GM12878 (cell line): Measurements from ENCODE around the gene NKAIN2. TPM values are rescaled to one million over a fixed set of nuclear protein-coding genes. Genes with fewer than 3 reads are reported as not detected.

Source experiments
- ATAC-seq: fragments of 200-7000 bp; cut with Tn5 transposase; 3 replicates; pipeline ENCODE4 v1.9.1; 2020; ENCODE audit warnings: mild to moderate bottlenecking, moderate library complexity
- BruUV-seq: library from RNA; stranded (reverse); fragments of 400-500 nt; replicated peaks from 2 replicates; lab custom pipeline; 2021; lab: Mats Ljungman, UMichigan
- CTCF ChIA-PET: fragments of 300-600 bp; sonication (Branson Sonifier 250); formaldehyde crosslinking; extraction: SDS; loops from one replicate; lab custom pipeline; 2021; ENCODE audit warnings: inconsistent platforms; lab: Yijun Ruan, JAX
- POLR2A ChIA-PET: fragments of 350-600 bp; formaldehyde crosslinking; extraction: SDS; loops from one replicate; lab custom pipeline; 2021; ENCODE audit warnings: inconsistent platforms; lab: Charles Lee
- RAD21 ChIA-PET: fragments of 300-600 bp; sonication (Branson Sonifier 250); formaldehyde crosslinking; loops from one replicate; lab custom pipeline; 2023; ENCODE audit warnings: antibody characterized with exemption; ENCODE audit not compliant: unreplicated experiment; lab: Charles Lee
- SMC1A ChIA-PET: fragments of 300-600 bp; sonication (Branson Sonifier 250); formaldehyde crosslinking; loops from one replicate; lab custom pipeline; 2023; ENCODE audit not compliant: unreplicated experiment, uncharacterized antibody; lab: Charles Lee
- DNase-seq: peaks from one replicate; pipeline ENCODE4 v3.0.0-alpha.2; 2011; ENCODE audit warnings: low read depth, low spot score
- FAIRE-seq: peaks from 3 replicates; lab custom pipeline; 2011; peaks lifted over from hg19 to GRCh38; lab: Jason Lieb, UNC
- H2AFZ ChIP-seq: 2 replicates; pipeline ENCODE4 v1.6.0; 2011; ENCODE audit warnings: low read depth, low read length, control low read depth; ENCODE audit not compliant: control insufficient read depth
- H3K27ac ChIP-seq: 2 replicates; pipeline ENCODE4 v1.5.1; 2011; ENCODE audit warnings: control low read depth; ENCODE audit not compliant: control insufficient read depth, insufficient read depth
- H3K27me3 ChIP-seq, 2 experiments: replicated peaks in 1 of 2; 2 replicates each; pipeline versions ENCODE4 v1.6.0 to v1.6.1; 2011; ENCODE audit warnings: low read length in 1 of 2; ENCODE audit not compliant: control insufficient read depth in 2 of 2, insufficient read depth in 2 of 2
- H3K36me3 ChIP-seq, 2 experiments: 2 replicates each; pipeline ENCODE4 v1.5.1; 2011; ENCODE audit warnings: low read length in 1 of 2; ENCODE audit not compliant: control insufficient read depth in 2 of 2, insufficient read depth in 2 of 2
- H3K4me1 ChIP-seq: 2 replicates; pipeline ENCODE4 v1.6.1; 2011; ENCODE audit warnings: mild to moderate bottlenecking, low read length, moderate library complexity, mixed read lengths; ENCODE audit not compliant: control insufficient read depth, insufficient read depth
- H3K4me2 ChIP-seq: 2 replicates; pipeline ENCODE4 v1.6.0; 2011; ENCODE audit warnings: control low read depth; ENCODE audit not compliant: control insufficient read depth, insufficient read depth
- H3K4me3 ChIP-seq: fragments of 200-600 bp; sonication (generic); 2 replicates; pipeline ENCODE4 v1.5.1; 2016
- H3K79me2 ChIP-seq: 2 replicates; pipeline ENCODE4 v1.6.0; 2011; ENCODE audit warnings: low read length; ENCODE audit not compliant: control insufficient read depth, insufficient read depth
- H3K9ac ChIP-seq: 2 replicates; pipeline ENCODE4 v1.8.0; 2011; ENCODE audit warnings: low read length, control low read depth, mixed read lengths; ENCODE audit not compliant: control insufficient read depth, insufficient read depth
- H3K9me3 ChIP-seq: replicated peaks from 3 replicates; pipeline ENCODE4 v1.5.1; 2011; ENCODE audit warnings: mild to moderate bottlenecking, low read length; ENCODE audit not compliant: control insufficient read depth, insufficient read depth
- H4K20me1 ChIP-seq: 2 replicates; pipeline ENCODE4 v1.6.0; 2011; ENCODE audit not compliant: control insufficient read depth, insufficient read depth
- CHD4 ChIP-seq: fragments of 200-600 bp; sonication (generic); IDR thresholded peaks from 2 replicates; pipeline ENCODE4 v1.6.1; 2016; ENCODE audit warnings: mild to moderate bottlenecking
- CREM ChIP-seq: IDR thresholded peaks from 2 replicates; pipeline ENCODE4 v1.6.1; 2014; ENCODE audit warnings: antibody characterized with exemption, low read depth
- E2F8 ChIP-seq: fragments of 450-650 bp; IDR thresholded peaks from 2 replicates; pipeline ENCODE4 v1.6.1; 2018; ENCODE audit warnings: mild to moderate bottlenecking, low read depth, moderate library complexity; ENCODE audit not compliant: partially characterized antibody
- ELK1 ChIP-seq: IDR thresholded peaks from 2 replicates; pipeline ENCODE4 v1.6.1; 2012; ENCODE audit warnings: low read depth, low read length, improper control_type of control experiment
- ETV6 ChIP-seq, 2 experiments: fragments of 450-650 bp in 1 of 2; IDR thresholded peaks in 1 of 2; conservative IDR thresholded peaks in 1 of 2; 2 replicates each; pipeline ENCODE4 v1.6.1; 2014; ENCODE audit warnings: antibody characterized with exemption in 1 of 2, borderline replicate concordance in 1 of 2, low read depth in 1 of 2, mild to moderate bottlenecking in 1 of 2, moderate library complexity in 1 of 2
- FOXK2 ChIP-seq: fragments of 450-650 bp; IDR thresholded peaks from 2 replicates; pipeline ENCODE4 v1.6.1; 2017; ENCODE audit warnings: mild to moderate bottlenecking, moderate library complexity
- GABPA ChIP-seq: IDR thresholded peaks from 2 replicates; pipeline ENCODE4 v1.6.1; 2014; ENCODE audit warnings: antibody characterized with exemption, low read depth, mild to moderate bottlenecking, inconsistent platforms
- IKZF2 ChIP-seq, 2 experiments: fragments of 450-650 bp; IDR thresholded peaks; 2 replicates each; pipeline ENCODE4 v1.6.1; 2017; ENCODE audit warnings: mild to moderate bottlenecking in 2 of 2, moderate library complexity in 2 of 2
- NR2C1 ChIP-seq: fragments of 450-650 bp; IDR thresholded peaks from 2 replicates; pipeline ENCODE4 v1.6.1; 2017; ENCODE audit warnings: antibody characterized with exemption, mild to moderate bottlenecking, moderate library complexity
- NRF1 ChIP-seq: conservative IDR thresholded peaks from 2 replicates; pipeline ENCODE4 v1.6.1; 2011; ENCODE audit warnings: mild to moderate bottlenecking, low read depth, low read length, improper control_type of control experiment
- POLR2AphosphoS2 ChIP-seq: IDR thresholded peaks from 2 replicates; pipeline ENCODE4 v1.6.1; 2011; ENCODE audit warnings: low read depth, mild to moderate bottlenecking, low read length, improper control_type of control experiment, moderate library complexity
- POU2F2 ChIP-seq: IDR thresholded peaks from 3 replicates; pipeline ENCODE4 v1.6.1; 2011; ENCODE audit warnings: low read depth, mild to moderate bottlenecking, low read length, borderline replicate concordance
- RAD51 ChIP-seq: fragments of 450-650 bp; IDR thresholded peaks from 2 replicates; pipeline ENCODE4 v1.6.1; 2016; ENCODE audit warnings: moderate library complexity, mild to moderate bottlenecking, inconsistent platforms
- SREBF2 ChIP-seq: IDR thresholded peaks from 2 replicates; pipeline ENCODE4 v1.6.1; 2012; ENCODE audit warnings: mild to moderate bottlenecking, low read length
- TCF3 ChIP-seq: IDR thresholded peaks from 2 replicates; pipeline ENCODE4 v1.6.1; 2012; ENCODE audit warnings: low read depth, mild to moderate bottlenecking, low read length, borderline replicate concordance; ENCODE audit not compliant: insufficient read depth
- WGBS: methylation state at CpG from one replicate; pipeline ENCODE4 v1.1.6; 2016; ENCODE audit warnings: low lambda C conversion rate; ENCODE audit not compliant: insufficient replicate concordance, insufficient coverage; ENCODE audit errors: missing lambda C conversion rate; 5-methylcytosine and 5-hydroxymethylcytosine counted together
- in situ Hi-C: fragments of 300-500 bp; cut with MboI; formaldehyde crosslinking; loops from 9 replicates; pipeline ENCODE4 v1.14.3; 2018; ENCODE audit warnings: mixed read lengths
- intact Hi-C: fragments of 100-400 bp; cut with micrococcal nuclease; formaldehyde crosslinking; loops from one replicate; pipeline ENCODE4 v1.14.2; 2022; ENCODE audit not compliant: unreplicated experiment
- polyA plus RNA-seq, 11 experiments: library from polyadenylated mRNA; depleted of rRNA in 4 of 11; unstranded in 6 of 11; stranded (reverse) in 5 of 11; fragments of >200 nt; fragmentation: Nextera tagmentation in 4 of 11; fragmentation: Illumina TruSeq in 1 of 11; extraction: Ambion mirVana in 4 of 11; extraction: Trizol in 1 of 11; gene quantifications; 1 replicate in 1 of 11; 2 replicates in 10 of 11; pipeline versions ENCODE4 v1.2.1 to v1.2.3, GENCODE V29; 2011 to 2016; ENCODE audit warnings: inconsistent platforms in 2 of 11, missing spikeins in 2 of 11, low read depth in 1 of 11
- total RNA-seq, 4 experiments: library from RNA; depleted of rRNA in 3 of 4; stranded (reverse); fragments of >200 nt in 3 of 4; fragmentation: Illumina TruSeq in 1 of 4; extraction: Trizol in 1 of 4; gene quantifications; 2 replicates each; pipeline versions ENCODE4 v1.2.1 to v1.2.3, GENCODE V29; 2013 to 2021

Gene NKAIN2
- total and polyA plus RNA-seq, 10 of the 15 experiments (the other 5 are each of a cell fraction or from before 2014, with no cell fraction given) = not detected

- Histone ChIP-seq H3K27me3 (no peaks in the 10 kb centered on the region; a peak in 1 of 4 replicates), H3K27ac (no peak overlapping the region), H3K4me1 (no peaks in the 10 kb centered on the region), H3K9me3 (no peaks in the 10 kb centered on the region), H3K79me2 (no peaks in the 10 kb centered on the region), H3K4me2 (no peak overlapping the region), H3K4me3 (no peak overlapping the region), H3K9ac (no peak overlapping the region), H3K36me3 (no peaks in the 10 kb centered on the region), H2AFZ (no peak overlapping the region), H4K20me1 (no peaks in the 10 kb centered on the region)
- no peak for FAIRE-seq
- no peak for TF ChIP-seq CREM
- TF ChIP-seq POU2F2 = no peak
- ATAC-seq = no peak
- RAD21 ChIA-PET = no interaction called here
- 11% methylated on average over 3 of the region's 3 CpGs for WGBS
- POLR2A ChIA-PET = interaction anchor here (0.7 kb wide), 1 partner anchor 301 kb away, joined by 3 read pairs; no protein-coding TSS in a partner anchor
- SMC1A ChIA-PET = no interaction called here
- CTCF ChIA-PET = no interaction called here
- in situ Hi-C loops = no loop called here
- intact Hi-C loops = no loop called here
- BruUV-seq = no TSS peak
- DNase-seq = no peak
Observed at GRCh38 chr6:124064317-124065113, 260.9 kb downstream of the NKAIN2 start.

- H3K27me3 ChIP-seq = no peaks in the 10 kb centered on the region
- in situ Hi-C loops (no loop called here), intact Hi-C loops (no loop called here)
- no peaks in the 10 kb centered on the region for H3K79me2 ChIP-seq
- DNase-seq (no peak), FAIRE-seq (no peak), ATAC-seq (no peak)
- H3K4me2 ChIP-seq = no peak overlapping the region
- H3K9me3 ChIP-seq = no peaks in the 10 kb centered on the region
- no peak overlapping the region for H3K27ac ChIP-seq
- no peaks in the 10 kb centered on the region for H3K4me1 ChIP-seq
- H3K36me3 ChIP-seq = no peaks in the 10 kb centered on the region
- SMC1A ChIA-PET = no interaction called here
- no peak overlapping the region for H3K9ac ChIP-seq
- no TSS peak for BruUV-seq
- RAD21 ChIA-PET = no interaction called here
- CTCF ChIA-PET = no interaction called here
- no peak overlapping the region for H2AFZ ChIP-seq
- no peak overlapping the region for H3K4me3 ChIP-seq
- POLR2A ChIA-PET = no interaction called here
- no peaks in the 10 kb centered on the region for H4K20me1 ChIP-seq
- TF ChIP-seq ELK1 (no peak), RAD51 (no peak), NRF1 (no peak), GABPA (no peak), ETV6 (conservative IDR thresholded peaks at IDR 0.05 in 1 of 2, IDR thresholded peaks at IDR 0.05 in 1 of 2; ENCODE audit: borderline replicate concordance in 1 of 2, low read depth in 1 of 2) (no peak), POLR2AphosphoS2 (no peak), CHD4 (no peak), TCF3 (no peak), FOXK2 (no peak), IKZF2 (IDR thresholded peaks at IDR 0.05) (no peak), E2F8 (no peak), NR2C1 (no peak), SREBF2 (no peak)
Observed at GRCh38 chr6:124066269-124066668, 262.6 kb downstream of the NKAIN2 start.
